Tibial nerve (tissue), 4 donors: Measurements from ENCODE around the gene SMIM41. TPM values are rescaled to one million over a fixed set of nuclear protein-coding genes. Genes with fewer than 3 reads are reported as not detected.

Source experiments
- DNase-seq, 2 donors: peaks; one replicate each; pipeline ENCODE4 v3.0.0-alpha.2; 2019; ENCODE audit warnings: low spot score in 2 of 2
- H3K27ac ChIP-seq, 4 donors: fragments of 200-600 bp; sonication (generic) in 3 of 4; one replicate each; pipeline ENCODE4 v1.5.1; 2017 to 2019; ENCODE audit warnings: mild to moderate bottlenecking in 1 of 4
- H3K27me3 ChIP-seq, 2 donors: fragments of 200-600 bp; sonication (generic) in 1 of 2; one replicate each; pipeline versions ENCODE4 v1.5.1 to v1.6.0; 2017 to 2019
- H3K36me3 ChIP-seq, 3 donors: fragments of 200-600 bp; sonication (generic); one replicate each; pipeline ENCODE4 v1.5.1; 2018 to 2019
- H3K4me1 ChIP-seq, 4 donors: fragments of 200-600 bp; sonication (generic) in 3 of 4; one replicate each; pipeline ENCODE4 v1.5.1; 2017 to 2019
- H3K4me3 ChIP-seq, 4 donors: fragments of 200-600 bp; sonication (generic) in 3 of 4; one replicate each; pipeline ENCODE4 v1.5.1; 2017 to 2019; ENCODE audit warnings: mild to moderate bottlenecking in 1 of 4, moderate library complexity in 1 of 4
- H3K9me3 ChIP-seq, 4 donors: fragments of 200-600 bp; sonication (generic) in 3 of 4; one replicate each; pipeline ENCODE4 v1.5.1; 2017 to 2019
- CTCF ChIP-seq, 5 experiments: fragments of 200-600 bp in 3 of 5; fragments of 450-650 bp in 2 of 5; sonication (generic) in 3 of 5; IDR thresholded peaks; one replicate each; pipeline ENCODE4 v1.5.1; 2016 to 2019; ENCODE audit warnings: antibody characterized with exemption in 5 of 5, mild to moderate bottlenecking in 3 of 5, moderate library complexity in 2 of 5
- EP300 ChIP-seq, 2 donors: sonication (generic); formaldehyde crosslinking; IDR thresholded peaks; one replicate each; pipeline ENCODE4 v1.6.1; 2017; ENCODE audit warnings: antibody characterized with exemption in 2 of 2, mild to moderate bottlenecking in 1 of 2
- POLR2A ChIP-seq, 2 donors: fragments of 450-650 bp; IDR thresholded peaks; one replicate each; pipeline ENCODE4 v1.6.1; 2017; ENCODE audit warnings: antibody characterized with exemption in 2 of 2, mild to moderate bottlenecking in 2 of 2, moderate library complexity in 2 of 2
- WGBS, 2 donors: methylation state at CpG; one replicate each; pipeline ENCODE4 v1.1.5; 2018; 5-methylcytosine and 5-hydroxymethylcytosine counted together
- total RNA-seq, 4 donors: library from RNA; depleted of rRNA; stranded (reverse); fragments of >200 nt; gene quantifications; one replicate each; pipeline ENCODE4 v1.1.0, GENCODE V29; 2016

Gene SMIM41
- total RNA-seq, 4 donors from 2014 or later: 16.5 to 78.7 (median 39.3) TPM

DNA sequence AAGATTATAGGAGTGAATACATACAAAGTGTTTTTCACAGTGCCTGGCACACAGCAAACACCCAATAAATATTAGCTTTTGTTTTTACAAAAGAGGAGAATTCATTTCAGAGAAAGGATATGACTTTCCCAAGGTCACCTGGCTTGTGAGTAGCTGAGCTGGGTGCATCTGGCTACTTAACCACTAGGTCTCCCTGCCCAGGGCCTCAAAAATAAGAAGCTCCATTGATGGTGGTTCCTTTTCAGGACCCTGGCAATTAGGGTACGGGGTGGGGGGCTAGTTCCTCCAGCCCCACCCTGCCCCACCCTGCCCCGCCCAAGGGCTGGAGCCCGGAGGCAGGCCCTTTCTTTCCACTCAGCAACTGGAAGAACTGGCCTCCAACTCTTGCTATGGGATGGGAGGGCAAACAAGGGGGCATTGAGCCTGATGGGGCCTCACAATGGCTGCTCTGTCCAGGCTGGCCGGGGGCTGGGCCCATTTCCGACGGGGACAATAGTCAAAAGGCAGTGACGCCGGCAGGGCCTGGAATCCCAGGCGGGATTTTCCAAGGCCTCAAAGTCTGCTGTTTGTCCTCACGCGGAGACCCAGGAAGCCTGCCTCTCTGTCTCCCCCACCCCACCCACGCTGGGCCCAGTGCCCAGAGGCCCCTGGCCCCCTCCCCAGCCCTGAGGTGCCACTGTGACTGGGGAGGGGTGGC lies 17.9 kb upstream of the SMIM41 start:
- Histone ChIP-seq H3K4me3 (no peak overlapping the region), H3K27ac (peak overlapping the region; percentile 82 to 99 (median 95)), H3K9me3 (no peaks in the 10 kb centered on the region), H3K27me3 (no peaks in the 10 kb centered on the region), H3K36me3 (peaks cover 0 to 35% (median 4%) of the 10 kb centered on the region in 3 donors), H3K4me1 (peaks cover 0 to 85% (median 38%) of the 10 kb centered on the region in 4 donors)
- TF ChIP-seq EP300 (IDR thresholded peaks at IDR 0.05): peak; percentile 74 to 91
- peak in 1 of 5 experiments; percentile 17 for TF ChIP-seq CTCF (IDR thresholded peaks at IDR 0.05)
- TF ChIP-seq POLR2A (IDR thresholded peaks at IDR 0.05): peak in 1 of 2 donors; percentile 39
- DNase-seq: peak in 1 of 2 donors; percentile 42
- 50% methylated on average over 12 of the region's 12 CpGs for WGBS, 2 donors

DNA sequence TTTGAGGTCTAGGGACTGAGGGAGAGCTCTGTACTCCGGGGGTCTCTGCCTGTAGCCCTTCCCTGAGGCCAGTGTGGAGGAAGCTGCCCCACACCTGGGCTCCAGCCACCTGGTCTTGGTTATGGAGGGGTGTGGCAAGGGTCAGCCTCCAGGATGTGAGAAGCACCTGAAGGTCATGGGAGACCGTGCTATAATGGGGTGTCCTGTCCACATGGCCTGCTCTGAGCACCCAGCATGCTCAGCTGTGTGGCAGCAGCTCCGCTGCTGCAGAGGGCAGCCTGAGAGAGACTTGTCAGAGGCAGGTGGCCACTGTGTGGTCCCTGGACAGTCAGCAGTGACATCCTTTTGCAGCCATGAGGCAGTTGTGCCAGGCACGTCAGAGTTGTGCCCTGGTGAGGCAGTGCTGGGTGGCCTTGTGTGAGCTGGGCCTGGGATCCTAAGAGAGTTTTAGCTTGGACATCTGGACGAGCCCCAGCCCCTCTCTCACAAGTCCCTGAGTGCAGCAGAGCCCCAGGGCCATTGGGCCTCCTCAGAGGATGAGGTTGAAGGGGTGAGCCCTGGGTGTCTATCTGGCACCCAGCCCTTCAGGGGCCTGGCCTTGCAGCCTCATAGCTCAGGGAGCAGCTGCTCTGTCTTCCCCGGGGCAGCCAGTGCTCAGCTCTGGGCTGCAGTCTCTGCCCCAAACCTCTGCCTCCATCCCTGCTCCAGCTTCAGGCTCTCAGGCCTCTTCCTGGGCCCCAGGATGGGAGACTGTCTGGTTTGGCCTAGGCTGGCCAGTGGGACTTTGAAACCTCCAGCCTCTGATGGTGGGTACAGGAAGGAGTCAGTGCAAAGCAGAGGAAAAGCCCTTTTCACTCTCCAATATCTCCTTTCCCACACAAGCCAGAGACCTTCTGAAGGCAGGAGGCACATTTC lies 17.1 kb upstream of the SMIM41 start:
- TF ChIP-seq CTCF (IDR thresholded peaks at IDR 0.05) (no peak), POLR2A (IDR thresholded peaks at IDR 0.05) (no peak), EP300 (IDR thresholded peaks at IDR 0.05) (no peak)
- H3K27ac ChIP-seq: peak overlapping the region; percentile 82 to 99 (median 95)
- no peaks in the 10 kb centered on the region for H3K27me3 ChIP-seq
- H3K9me3 ChIP-seq: no peaks in the 10 kb centered on the region
- WGBS, 2 donors: 40% methylated on average over 5 of the region's 6 CpGs
- H3K4me1 ChIP-seq: peaks cover 0 to 80% (median 34%) of the 10 kb centered on the region in 4 donors
- peaks cover 0 to 27% (median under 1%) of the 10 kb centered on the region in 3 donors for H3K36me3 ChIP-seq
- DNase-seq: no peak
- H3K4me3 ChIP-seq: no peak overlapping the region

DNA sequence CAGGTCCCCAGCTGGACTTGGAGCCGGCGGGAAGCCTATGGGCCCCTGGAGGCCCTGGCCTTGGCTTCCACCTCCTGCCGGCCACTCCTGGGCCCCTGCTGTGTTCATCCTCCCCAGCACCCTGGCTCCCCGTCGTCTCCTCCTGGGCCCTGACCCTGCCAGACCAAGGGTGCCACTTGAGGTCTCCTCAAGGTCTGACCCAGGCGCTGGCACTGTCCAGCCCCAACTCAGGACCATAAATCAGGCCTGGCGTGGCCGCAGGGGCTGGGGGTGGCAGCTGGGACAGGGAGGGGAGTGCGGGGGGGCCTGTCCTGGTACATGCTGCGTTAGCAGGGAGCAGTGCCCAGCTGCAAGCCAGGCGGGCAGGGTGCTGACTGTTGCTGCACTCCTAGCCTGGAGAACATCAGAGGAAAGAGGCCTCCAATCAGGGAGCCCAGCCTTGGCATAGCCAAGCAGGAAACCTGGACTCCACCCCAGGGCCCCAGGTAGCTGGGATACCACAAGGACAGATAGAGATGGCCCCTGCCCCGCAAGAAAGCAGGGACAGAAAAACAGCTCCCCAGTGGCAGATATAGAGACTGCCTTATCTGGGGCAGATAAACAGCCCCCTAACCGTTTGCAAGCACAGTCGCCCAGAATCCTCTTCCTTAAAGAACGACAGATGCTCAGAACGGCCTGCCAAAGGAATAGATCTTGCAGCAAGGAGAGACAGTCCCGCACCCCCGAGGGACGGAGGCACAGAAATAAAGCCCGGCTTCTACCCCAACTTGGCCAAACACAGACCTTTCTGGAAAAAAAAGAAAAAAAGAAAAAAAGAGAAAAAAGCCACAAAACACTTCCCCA lies 16.2 kb upstream of the SMIM41 start:
- H3K27me3 ChIP-seq: no peaks in the 10 kb centered on the region
- peaks cover 0 to 18% (median 0%) of the 10 kb centered on the region in 3 donors for H3K36me3 ChIP-seq
- peaks cover 0 to 71% (median 30%) of the 10 kb centered on the region in 4 donors for H3K4me1 ChIP-seq
- TF ChIP-seq POLR2A (IDR thresholded peaks at IDR 0.05) (no peak), EP300 (IDR thresholded peaks at IDR 0.05) (peak in 1 of 2 donors; percentile 52)
- no peaks in the 10 kb centered on the region for H3K9me3 ChIP-seq
- peak overlapping the region; percentile 82 to 99 (median 95) for H3K27ac ChIP-seq
- no peak for DNase-seq
- no peak overlapping the region for H3K4me3 ChIP-seq
- 35 to 54% methylated on average over 16 to 20 of the region's 20 CpGs for WGBS, 2 donors

DNA sequence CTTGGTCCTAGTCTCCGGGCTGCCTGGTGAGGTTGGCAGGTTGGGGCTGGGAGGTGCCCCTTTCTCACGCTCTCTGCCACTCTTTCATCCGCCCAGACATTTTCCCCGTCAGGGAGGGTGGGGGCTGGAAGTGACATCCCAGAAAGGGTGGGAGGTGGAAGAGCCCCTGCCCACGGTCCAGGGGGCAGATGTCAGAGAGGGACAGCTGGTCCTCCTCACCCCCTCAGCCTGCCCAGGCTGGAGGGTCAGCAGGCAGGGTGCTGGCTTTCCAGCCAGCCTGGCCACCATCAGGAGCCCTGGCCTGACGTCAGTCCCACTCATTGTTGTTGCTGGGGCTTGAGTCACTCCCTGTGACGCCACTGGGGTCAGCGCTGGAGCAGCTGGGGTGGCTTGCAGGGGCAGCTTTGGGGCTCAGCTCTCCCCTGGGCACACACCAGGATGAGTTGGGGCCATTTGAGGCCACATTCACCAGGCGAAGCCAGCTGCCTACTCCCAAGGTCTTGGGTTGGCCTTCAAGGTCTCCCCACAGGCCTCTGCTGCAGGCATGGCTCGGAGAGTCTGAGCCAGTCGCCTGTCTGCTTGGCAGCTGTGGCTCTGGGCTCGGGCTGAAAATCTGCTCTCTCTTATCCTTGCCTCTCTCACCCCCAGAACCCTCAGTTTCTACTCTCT lies 15.4 kb upstream of the SMIM41 start:
- H3K27ac ChIP-seq: peak overlapping the region; percentile 82 to 99 (median 95)
- peaks cover 0 to 10% (median 0%) of the 10 kb centered on the region in 3 donors for H3K36me3 ChIP-seq
- peak in 1 of 2 donors; percentile 45 for DNase-seq
- H3K4me1 ChIP-seq: peaks cover 0 to 65% (median 30%) of the 10 kb centered on the region in 4 donors
- TF ChIP-seq EP300 (IDR thresholded peaks at IDR 0.05) (peak; percentile 92 to 94), CTCF (IDR thresholded peaks at IDR 0.05) (no peak), POLR2A (IDR thresholded peaks at IDR 0.05) (peak in 1 of 2 donors; percentile 47)
- H3K27me3 ChIP-seq: no peaks in the 10 kb centered on the region
- H3K9me3 ChIP-seq: no peaks in the 10 kb centered on the region
- no peak overlapping the region for H3K4me3 ChIP-seq
- 25 to 41% methylated on average over 10 to 12 of the region's 12 CpGs for WGBS, 2 donors
